Pancreas (tissue), 10 donors: ENCODE results near the gene UBA1. TPM values are rescaled to one million over a fixed set of nuclear protein-coding genes. Genes with fewer than 3 reads are reported as not detected.

Source experiments
- ATAC-seq, 4 donors: fragments of 200-7000 bp; cut with Tn5 transposase; one replicate each; pipeline versions ENCODE4 v1.8.0 to v1.9.1; 2020; ENCODE audit warnings: mild to moderate bottlenecking in 4 of 4, moderate library complexity in 4 of 4
- DNase-seq, 6 donors: peaks; one replicate each; pipeline ENCODE4 v3.0.0-alpha.2; 2020
- FAIRE-seq: peaks from 2 replicates; lab custom pipeline; 2012; peaks lifted over from hg19 to GRCh38; lab: Jason Lieb, UNC
- H3K27ac ChIP-seq, 4 donors: fragments of 200-600 bp; sonication (generic); 1 replicate in 3 of 4; 2 replicates in 1 of 4; pipeline versions ENCODE4 v1.5.0 to v1.8.0; 2020
- H3K27me3 ChIP-seq, 4 donors: fragments of 200-600 bp; one replicate each; pipeline ENCODE4 v1.8.0; 2021
- H3K36me3 ChIP-seq, 3 donors: fragments of 200-600 bp; sonication (generic) in 1 of 3; one replicate each; pipeline versions ENCODE4 v1.5.0 to v1.8.0; 2020 to 2021
- H3K4me1 ChIP-seq, 3 donors: fragments of 200-600 bp; one replicate each; pipeline ENCODE4 v1.8.0; 2021
- H3K4me3 ChIP-seq, 4 donors: fragments of 200-600 bp; sonication (generic) in 2 of 4; one replicate each; pipeline versions ENCODE4 v1.5.0 to v1.8.0; 2020 to 2021
- H3K9me3 ChIP-seq, 4 donors: fragments of 200-600 bp; one replicate each; pipeline ENCODE4 v1.8.0; 2021
- WGBS, 2 donors: extraction: QIAGEN DNeasy Blood & Tissue Kit; methylation state at CpG; one replicate each; pipeline ENCODE4 v1.1.7; 2013; 5-methylcytosine and 5-hydroxymethylcytosine counted together
- intact Hi-C, 3 donors: fragments of 100-400 bp; cut with DNase I; formaldehyde crosslinking; loops; one replicate each; pipeline versions ENCODE4 v1.11.1 to v1.14.2; 2022
- polyA plus RNA-seq, 2 donors: library from polyadenylated mRNA; stranded (reverse); fragments of 200-250 nt; gene quantifications; one replicate each; pipeline ENCODE4 v1.2.3, GENCODE V29; 2013
- total RNA-seq, 6 donors: library from RNA; stranded (reverse); fragmentation: NEBNext Ultra II Directional in 4 of 6; extraction: Animal tissue kit (Norgen Biotek cat#: 25700) in 4 of 6; gene quantifications; one replicate each; pipeline versions ENCODE4 v1.2.1 to v1.2.4, GENCODE V29; 2021 to 2023
- TF ChIP-seq, protein P1 (sequence below), 4 donors: fragments of 200-600 bp; sonication (generic) in 3 of 4; IDR thresholded peaks; one replicate each; pipeline versions ENCODE4 v1.5.0 to v1.8.0; 2021; ENCODE audit warnings: antibody characterized with exemption in 4 of 4
- donor health status: healthy with polysubstance abuse.
- donor health status: DM: no; HTN: no; CAD: no; lungs with moderate emphysema.
- donor health status: DM: no; HTN: no; CAD: no.
- donor health status: control.
- donor health status: control.
- donor health status: Bipolar disorder and iron deficiency.
- donor health status: DM: yes; HTN: yes; CAD: no.
- donor health status: DM: no; HTN: no; CAD: no.
- donor health status: DM: no; HTN: no; CAD: no.
- donor health status: DM: yes; HTN: yes; CAD: no.

Gene UBA1
- total and polyA plus RNA-seq, 8 donors, result 49.0 to 117 (median 64.3) TPM

- H3K9me3 ChIP-seq, result no peaks in the 10 kb centered on the region
- H3K4me3 ChIP-seq, result peak overlapping the region; percentile 79 to 97 (median 96)
- ATAC-seq (peak in 1 of 4 donors; percentile 0), FAIRE-seq (no peak), DNase-seq (peak; percentile 39 to 86 (median 66))
- peaks cover 0 to 21% (median 3%) of the 10 kb centered on the region in 3 donors for H3K36me3 ChIP-seq
- 1 to 18% methylated on average over 44 to 60 of the region's 60 CpGs for WGBS, 2 donors
- peak overlapping the region; percentile 94 to 97 (median 94) for H3K27ac ChIP-seq
- intact Hi-C loops, result no loop called here
- no peaks in the 10 kb centered on the region for H3K27me3 ChIP-seq
- H3K4me1 ChIP-seq, result peaks cover 0 to 11% (median 0%) of the 10 kb centered on the region in 3 donors
- TF ChIP-seq, protein P1, sequence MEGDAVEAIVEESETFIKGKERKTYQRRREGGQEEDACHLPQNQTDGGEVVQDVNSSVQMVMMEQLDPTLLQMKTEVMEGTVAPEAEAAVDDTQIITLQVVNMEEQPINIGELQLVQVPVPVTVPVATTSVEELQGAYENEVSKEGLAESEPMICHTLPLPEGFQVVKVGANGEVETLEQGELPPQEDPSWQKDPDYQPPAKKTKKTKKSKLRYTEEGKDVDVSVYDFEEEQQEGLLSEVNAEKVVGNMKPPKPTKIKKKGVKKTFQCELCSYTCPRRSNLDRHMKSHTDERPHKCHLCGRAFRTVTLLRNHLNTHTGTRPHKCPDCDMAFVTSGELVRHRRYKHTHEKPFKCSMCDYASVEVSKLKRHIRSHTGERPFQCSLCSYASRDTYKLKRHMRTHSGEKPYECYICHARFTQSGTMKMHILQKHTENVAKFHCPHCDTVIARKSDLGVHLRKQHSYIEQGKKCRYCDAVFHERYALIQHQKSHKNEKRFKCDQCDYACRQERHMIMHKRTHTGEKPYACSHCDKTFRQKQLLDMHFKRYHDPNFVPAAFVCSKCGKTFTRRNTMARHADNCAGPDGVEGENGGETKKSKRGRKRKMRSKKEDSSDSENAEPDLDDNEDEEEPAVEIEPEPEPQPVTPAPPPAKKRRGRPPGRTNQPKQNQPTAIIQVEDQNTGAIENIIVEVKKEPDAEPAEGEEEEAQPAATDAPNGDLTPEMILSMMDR (IDR thresholded peaks at IDR 0.05), result no peak
Measured at GRCh38 chrX:47218920-47219815, 25.5 kb downstream of the UBA1 start.

DNA sequence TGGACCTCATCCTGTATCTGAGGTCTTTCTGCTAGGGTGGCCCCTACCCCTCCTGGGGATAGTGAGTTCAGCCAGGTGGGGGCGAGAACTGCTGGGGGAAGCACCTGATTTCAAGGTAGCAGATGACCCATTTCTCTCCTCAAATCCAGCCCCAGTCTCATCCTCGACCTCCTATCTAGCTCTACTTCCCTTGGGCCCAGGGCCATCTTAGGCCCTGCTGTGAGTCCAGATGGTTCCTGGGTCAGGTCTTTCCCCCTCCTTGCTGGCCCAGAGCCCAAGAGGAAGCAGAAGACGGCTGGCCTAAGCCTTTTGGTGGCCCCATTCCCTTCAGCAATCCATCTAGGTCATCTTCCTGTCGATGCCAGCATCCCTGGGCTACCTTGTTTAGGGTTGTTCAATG is 28.1 kb downstream of the UBA1 start:
- no peaks in the 10 kb centered on the region for H3K27me3 ChIP-seq
- TF ChIP-seq, protein P1 (IDR thresholded peaks at IDR 0.05), result no peak
- ATAC-seq, result no peak
- intact Hi-C loops, result no loop called here
- DNase-seq, result peak in 2 of 6 donors; percentile 28 to 39
- no peak overlapping the region for H3K27ac ChIP-seq
- no peak for FAIRE-seq
- H3K36me3 ChIP-seq, result peaks cover 0 to 34% (median 5%) of the 10 kb centered on the region in 3 donors
- no peaks in the 10 kb centered on the region for H3K9me3 ChIP-seq
- H3K4me1 ChIP-seq, result peaks cover 0 to 11% (median 0%) of the 10 kb centered on the region in 3 donors
- 48 to 65% methylated on average over 4 of the region's 4 CpGs for WGBS, 2 donors
- no peak overlapping the region for H3K4me3 ChIP-seq

DNA sequence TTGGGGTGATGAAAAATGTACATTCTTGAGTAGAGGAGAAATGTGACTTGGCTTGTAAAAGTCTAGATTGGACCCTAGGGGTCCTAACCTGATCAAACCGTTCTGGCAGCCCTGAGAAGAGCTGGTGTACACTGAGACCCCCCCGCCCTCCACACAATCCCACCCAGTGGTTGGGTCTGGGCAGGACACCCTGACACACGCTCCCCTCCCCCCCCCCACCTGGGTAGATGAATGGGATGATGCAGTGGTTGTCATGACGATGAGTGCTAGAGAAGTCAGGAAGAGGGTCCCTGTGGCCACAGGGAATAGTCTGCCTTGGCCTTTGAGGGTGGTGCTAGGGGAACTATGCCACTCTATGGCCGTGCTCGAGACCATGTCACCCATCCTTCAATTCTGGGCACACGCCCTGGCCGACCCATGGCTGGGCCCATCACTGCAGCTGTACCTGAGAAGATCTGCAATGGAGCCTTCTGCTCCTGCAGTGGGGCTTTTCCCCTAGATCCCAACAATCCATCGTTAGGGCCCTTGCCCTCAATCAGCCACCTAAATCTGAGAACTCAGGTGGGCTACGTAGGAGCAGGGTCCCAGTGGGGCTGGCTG is 29.2 kb downstream of the UBA1 start:
- WGBS, 2 donors, result 86 to 90% methylated on average over 10 of the region's 10 CpGs

GRCh38 chrX:47223476-47224250 is 30.0 kb downstream of the UBA1 start:
- TF ChIP-seq, protein P1 (IDR thresholded peaks at IDR 0.05), result no peak
- ATAC-seq (no peak), DNase-seq (peak in 2 of 6 donors; percentile 34 to 59), FAIRE-seq (no peak)
- Histone ChIP-seq H3K36me3 (peaks cover 0 to 35% (median 5%) of the 10 kb centered on the region in 3 donors), H3K27ac (no peak overlapping the region), H3K9me3 (no peaks in the 10 kb centered on the region), H3K4me1 (peaks cover 0 to 6% (median 0%) of the 10 kb centered on the region in 3 donors), H3K27me3 (no peaks in the 10 kb centered on the region), H3K4me3 (no peak overlapping the region)
- 91 to 94% methylated on average over 13 of the region's 13 CpGs for WGBS, 2 donors
- intact Hi-C loops, result no loop called here

More for the DNA sequence above, 29.2 kb downstream of the UBA1 start:
- Histone ChIP-seq H3K9me3 (no peaks in the 10 kb centered on the region), H3K36me3 (peaks cover 0 to 35% (median 5%) of the 10 kb centered on the region in 3 donors), H3K27me3 (no peaks in the 10 kb centered on the region), H3K27ac (no peak overlapping the region), H3K4me1 (peaks cover 0 to 6% (median 0%) of the 10 kb centered on the region in 3 donors), H3K4me3 (no peak overlapping the region)
- DNase-seq (peak in 3 of 6 donors; percentile 4 to 40 (median 22)), ATAC-seq (no peak), FAIRE-seq (no peak)
- TF ChIP-seq, protein P1 (IDR thresholded peaks at IDR 0.05), result no peak
- intact Hi-C loops, result no loop called here
